GM21528 (cell line): ENCODE measurements around the gene AGAP2.
"Not testable (repeated sequence)": the region's sequence is repeated elsewhere in the genome, so short reads cannot be mapped to it uniquely, and the experiment has no call there.

Experiments
- ATAC-seq: cut with Tn5 transposase; IDR thresholded peaks from one replicate; pipeline ENCODE4 v1.9.1; 2021; ENCODE audit warnings: mild to moderate bottlenecking, moderate library complexity; ENCODE audit not compliant: unreplicated experiment, low FRiP score

AGAP2 gene

GRCh38 chr12:57738661-57739237, at the start of gene AGAP2:
Gene AGAP2, minus strand, starts transcription at chr12:57738742. Its CDS starts 496 bp downstream, at chr12:57738246.
- no peak for ATAC-seq

- ATAC-seq, result no peak
Observed at GRCh38 chr12:57783861-57784260, 45.3 kb upstream of the AGAP2 start.

GRCh38 chr12:57783466-57783801, 44.9 kb upstream of the AGAP2 start:
- no peak for ATAC-seq

- peak; percentile 92 for ATAC-seq
Observed at GRCh38 chr12:57782608-57783465, 44.3 kb upstream of the AGAP2 start, which contains the start of gene TSFM. Gene TSFM, plus strand, starts transcription at chr12:57782787. Its CDS starts 15 bp downstream, at chr12:57782802.

GRCh38 chr12:57782243-57782607, 43.7 kb upstream of the AGAP2 start:
- peak; percentile 14 for ATAC-seq

- ATAC-seq, result no peak
Observed at GRCh38 chr12:57781801-57782200, 43.3 kb upstream of the AGAP2 start.

GRCh38 chr12:57781244-57781643, 42.7 kb upstream of the AGAP2 start:
- ATAC-seq, result no peak

- no peak for ATAC-seq
Observed at GRCh38 chr12:57780284-57780897, 41.8 kb upstream of the AGAP2 start.

- no peak for ATAC-seq
Observed at GRCh38 chr12:57779736-57780135, 41.2 kb upstream of the AGAP2 start.

GRCh38 chr12:57777911-57778310, 39.4 kb upstream of the AGAP2 start:
- ATAC-seq, result no peak

GRCh38 chr12:57777367-57777766, 38.8 kb upstream of the AGAP2 start:
- ATAC-seq, result no peak

- ATAC-seq, result no peak
Observed at GRCh38 chr12:57776247-57776587, 37.7 kb upstream of the AGAP2 start.

- no peak for ATAC-seq
Observed at GRCh38 chr12:57775563-57776246, 37.2 kb upstream of the AGAP2 start.

GRCh38 chr12:57775044-57775443, 36.5 kb upstream of the AGAP2 start:
- no peak for ATAC-seq

GRCh38 chr12:57774634-57775033, 36.1 kb upstream of the AGAP2 start:
- ATAC-seq, result not testable (repeated sequence)

- peak; percentile 24 for ATAC-seq
Observed at GRCh38 chr12:57772429-57773322, 34.1 kb upstream of the AGAP2 start, which contains the start of gene EEF1AKMT3. Gene EEF1AKMT3, plus strand, starts transcription at chr12:57772614. Its CDS starts 111 bp downstream, at chr12:57772725.

GRCh38 chr12:57771873-57772428, 33.4 kb upstream of the AGAP2 start, which contains the start of gene METTL1:
Gene METTL1, minus strand, starts transcription at chr12:57772105. Its CDS starts 22 bp downstream, at chr12:57772083.
- ATAC-seq, result peak; percentile 77

GRCh38 chr12:57771236-57771872, 32.8 kb upstream of the AGAP2 start:
- peak; percentile 73 for ATAC-seq

- ATAC-seq, result no peak
Observed at GRCh38 chr12:57770734-57771133, 32.2 kb upstream of the AGAP2 start.
